NT2/D1 (cell line): ENCODE data around the gene ASB5.

ENCODE experiments used
- SUZ12 ChIP-seq: IDR thresholded peaks from 2 replicates; pipeline ENCODE4 v1.6.1; 2011; ENCODE audit not compliant: insufficient read length, insufficient read depth; ENCODE audit errors: extremely low read depth
- YY1 ChIP-seq: IDR thresholded peaks from 2 replicates; pipeline ENCODE4 v1.6.1; 2011; ENCODE audit not compliant: insufficient read length, insufficient read depth
- ZNF274 ChIP-seq: IDR thresholded peaks from 2 replicates; pipeline ENCODE4 v1.6.1; 2011; ENCODE audit warnings: mild to moderate bottlenecking, low read depth, low read length

- TF ChIP-seq ZNF274, result no peak
- no peak for TF ChIP-seq YY1
- TF ChIP-seq SUZ12, result no peak
Measured at GRCh38 chr4:176210579-176211296, 58.3 kb downstream of the ASB5 start.
